T-helper 17 cell (primary cell): ENCODE results near the gene RBBP6. TPM values are rescaled to one million over a fixed set of nuclear protein-coding genes. Genes with fewer than 3 reads are reported as not detected.

ENCODE experiments used
- ATAC-seq: fragments of 150-1000 bp; cut with Tn5 transposase; 2 replicates; pipeline ENCODE4 v1.10.0; 2021; ENCODE audit warnings: mild to moderate bottlenecking, moderate library complexity
- DNase-seq, 3 donors: peaks; one replicate each; pipeline versions ENCODE4 v3.0.0 to v3.0.0-alpha.2; 2020 to 2021
- H3K9me3 ChIP-seq: one replicate; pipeline ENCODE4 v1.7.0; 2013; ENCODE audit warnings: low read length, mild to moderate bottlenecking; ENCODE audit not compliant: control insufficient read depth, poor library complexity, severe bottlenecking
- H3K27ac Mint-ChIP-seq: one replicate; pipeline ENCODE4 v1.8.0; 2022; ENCODE audit warnings: mild to moderate bottlenecking, moderate library complexity, mixed read lengths
- H3K27me3 Mint-ChIP-seq: one replicate; pipeline ENCODE4 v1.8.0; 2022; ENCODE audit warnings: mixed read lengths
- H3K36me3 Mint-ChIP-seq: one replicate; pipeline ENCODE4 v1.8.0; 2022; ENCODE audit warnings: low read depth, mixed read lengths
- H3K4me1 Mint-ChIP-seq: one replicate; pipeline ENCODE4 v1.8.0; 2022; ENCODE audit warnings: mild to moderate bottlenecking, mixed read lengths
- H3K4me3 Mint-ChIP-seq: one replicate; pipeline ENCODE4 v1.8.0; 2022; ENCODE audit warnings: mild to moderate bottlenecking, moderate library complexity, mixed read lengths
- total RNA-seq, 4 donors: library from RNA in 2 of 4; stranded (reverse) in 2 of 4; gene quantifications; one replicate each; pipeline ENCODE4 v1.2.3 and lab custom pipeline; 2022 to 2026

The RBBP6 gene
- total RNA-seq, 2 donors from 2014 or later: 122 to 153 TPM

DNA sequence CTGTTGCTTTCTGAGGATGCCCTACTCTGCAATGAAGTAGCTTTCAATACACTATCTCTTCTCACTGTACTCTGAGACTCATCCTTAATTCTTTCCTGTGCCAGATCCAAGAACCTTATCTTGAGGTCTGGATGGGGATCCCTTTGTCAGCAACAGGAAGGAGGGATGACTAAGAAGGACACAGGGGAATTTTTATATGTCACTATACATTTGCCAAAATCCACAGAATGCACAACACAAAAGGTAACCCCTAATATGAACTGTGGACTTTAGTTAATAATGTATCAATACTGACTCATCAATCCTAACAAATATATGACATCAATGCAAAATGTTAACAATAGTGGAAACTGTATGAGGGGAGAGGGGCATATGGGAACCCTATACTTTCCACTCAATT lies 4.7 kb upstream of the RBBP6 start:
- peaks cover 9% of the 10 kb centered on the region for H3K4me1 Mint-ChIP-seq
- H3K4me3 Mint-ChIP-seq: no peak overlapping the region
- ATAC-seq (no peak), DNase-seq (no peak)
- no peaks in the 10 kb centered on the region for H3K9me3 ChIP-seq
- no peak overlapping the region for H3K27ac Mint-ChIP-seq
- H3K36me3 Mint-ChIP-seq: peaks cover 2% of the 10 kb centered on the region
- peaks cover 8% of the 10 kb centered on the region for H3K27me3 Mint-ChIP-seq

- H3K36me3 Mint-ChIP-seq: peaks cover 2% of the 10 kb centered on the region
Measured at GRCh38 chr16:24535827-24536226, 3.5 kb upstream of the RBBP6 start.

GRCh38 chr16:24536671-24537070 lies 2.7 kb upstream of the RBBP6 start:
- peaks cover 8% of the 10 kb centered on the region for H3K27me3 Mint-ChIP-seq
- peak overlapping the region; percentile 98 for H3K27ac Mint-ChIP-seq
- ATAC-seq: no peak
- peaks cover 16% of the 10 kb centered on the region for H3K4me1 Mint-ChIP-seq
- H3K4me3 Mint-ChIP-seq: peak overlapping the region; percentile 15
- H3K36me3 Mint-ChIP-seq: peaks cover 4% of the 10 kb centered on the region
- no peaks in the 10 kb centered on the region for H3K9me3 ChIP-seq
- DNase-seq: no peak

More at GRCh38 chr16:24535827-24536226, 3.5 kb upstream of the RBBP6 start:
- ATAC-seq: no peak
- Mint-ChIP-seq H3K27me3 (peaks cover 8% of the 10 kb centered on the region), H3K27ac (no peak overlapping the region), H3K4me1 (peaks cover 9% of the 10 kb centered on the region), H3K4me3 (no peak overlapping the region)
- DNase-seq: no peak
- H3K9me3 ChIP-seq: no peaks in the 10 kb centered on the region

GRCh38 chr16:24537474-24538337 lies 1.7 kb upstream of the RBBP6 start:
- Mint-ChIP-seq H3K27me3 (peaks cover 2% of the 10 kb centered on the region), H3K27ac (peak overlapping the region; percentile 98), H3K4me3 (peak overlapping the region; percentile 79), H3K36me3 (peaks cover 4% of the 10 kb centered on the region), H3K4me1 (peaks cover 22% of the 10 kb centered on the region)
- ATAC-seq (no peak), DNase-seq (no peak)
- H3K9me3 ChIP-seq: no peaks in the 10 kb centered on the region

- peaks cover 4% of the 10 kb centered on the region for H3K36me3 Mint-ChIP-seq
Measured at GRCh38 chr16:24538756-24539294, 541 bp upstream of the RBBP6 start.

GRCh38 chr16:24539850-24540601 lies 660 bp downstream of the RBBP6 start:
- DNase-seq: peak; percentile 46 to 48 (median 47)
- Mint-ChIP-seq H3K4me1 (peaks cover 31% of the 10 kb centered on the region), H3K27ac (peak overlapping the region; percentile 98), H3K27me3 (no peaks in the 10 kb centered on the region), H3K36me3 (peaks cover 6% of the 10 kb centered on the region), H3K4me3 (peak overlapping the region; percentile 99)
- ATAC-seq: peak; percentile 26
- H3K9me3 ChIP-seq: no peaks in the 10 kb centered on the region

More at GRCh38 chr16:24538756-24539294, 541 bp upstream of the RBBP6 start:
- peaks cover 26% of the 10 kb centered on the region for H3K4me1 Mint-ChIP-seq
- no peaks in the 10 kb centered on the region for H3K9me3 ChIP-seq
- no peaks in the 10 kb centered on the region for H3K27me3 Mint-ChIP-seq
- peak overlapping the region; percentile 98 for H3K27ac Mint-ChIP-seq
- peak overlapping the region; percentile 99 for H3K4me3 Mint-ChIP-seq
- no peak for ATAC-seq
- DNase-seq: no peak

- Mint-ChIP-seq H3K27me3 (no peaks in the 10 kb centered on the region), H3K36me3 (peaks cover 6% of the 10 kb centered on the region), H3K4me1 (peaks cover 38% of the 10 kb centered on the region), H3K27ac (peak overlapping the region; percentile 98), H3K4me3 (peak overlapping the region; percentile 99)
- DNase-seq (no peak), ATAC-seq (no peak)
- no peaks in the 10 kb centered on the region for H3K9me3 ChIP-seq
Measured at GRCh38 chr16:24540602-24541210, 1.3 kb downstream of the RBBP6 start.

DNA sequence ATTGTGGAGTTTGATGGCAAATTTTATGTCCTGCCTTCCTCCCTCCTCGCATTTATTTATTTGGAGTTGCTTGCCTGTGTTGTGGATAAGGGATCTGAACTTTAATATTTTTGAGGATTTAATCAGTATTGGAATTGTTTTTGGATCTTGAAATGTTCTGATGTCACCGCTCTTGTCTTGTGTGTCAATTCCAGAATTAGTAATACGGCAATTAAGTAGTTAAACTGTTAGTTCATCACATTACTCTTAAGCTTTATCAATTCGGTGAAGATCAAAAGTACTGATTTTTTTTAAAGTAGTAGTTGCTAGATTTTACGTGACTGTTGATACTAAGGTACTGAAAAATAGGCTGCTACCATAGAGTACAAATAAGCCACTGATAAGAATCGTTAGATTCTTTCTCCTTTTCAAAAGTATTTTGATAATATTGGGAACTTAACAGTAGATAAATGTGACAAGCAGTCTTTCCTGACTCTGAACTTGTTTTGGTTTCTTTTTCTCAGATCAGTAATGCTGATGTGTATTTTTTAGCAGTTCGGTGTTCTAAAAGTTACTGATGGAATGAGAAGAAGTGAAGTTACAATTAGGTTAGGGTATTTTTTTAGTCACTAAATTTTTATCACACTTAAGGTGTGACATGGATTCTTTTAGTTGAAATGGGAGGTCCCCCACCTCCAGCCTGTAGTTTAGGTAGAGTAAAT lies 2.0 kb downstream of the RBBP6 start:
- peak overlapping the region; percentile 99 for H3K4me3 Mint-ChIP-seq
- no peaks in the 10 kb centered on the region for H3K27me3 Mint-ChIP-seq
- H3K27ac Mint-ChIP-seq: peak overlapping the region; percentile 98
- no peaks in the 10 kb centered on the region for H3K9me3 ChIP-seq
- peaks cover 6% of the 10 kb centered on the region for H3K36me3 Mint-ChIP-seq
- H3K4me1 Mint-ChIP-seq: peaks cover 38% of the 10 kb centered on the region
- no peak for ATAC-seq
- DNase-seq: no peak

- ATAC-seq (no peak), DNase-seq (no peak)
- Mint-ChIP-seq H3K4me3 (peak overlapping the region; percentile 62), H3K4me1 (peaks cover 34% of the 10 kb centered on the region), H3K27me3 (no peaks in the 10 kb centered on the region), H3K27ac (no peak overlapping the region), H3K36me3 (peaks cover 8% of the 10 kb centered on the region)
- no peaks in the 10 kb centered on the region for H3K9me3 ChIP-seq
Measured at GRCh38 chr16:24543949-24544348, 4.6 kb downstream of the RBBP6 start.

DNA sequence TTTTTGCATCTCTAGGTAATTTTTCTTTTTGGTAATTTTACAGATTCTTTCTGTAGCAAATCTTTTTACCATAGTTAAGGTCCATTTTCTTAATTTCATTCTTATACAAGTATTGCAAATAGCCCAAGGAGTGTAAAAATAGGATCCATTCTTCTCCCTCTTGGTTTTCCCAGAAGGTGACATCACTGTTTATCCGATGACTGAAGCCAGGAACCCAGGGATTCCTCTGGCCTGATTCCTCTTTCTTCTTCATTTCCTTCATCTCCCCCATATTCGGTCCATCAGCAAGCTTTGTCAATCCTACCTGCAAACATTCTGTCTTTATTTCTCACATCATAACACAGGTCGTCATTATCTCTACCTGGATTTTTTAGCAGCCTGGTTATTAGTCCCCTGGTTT lies 5.3 kb downstream of the RBBP6 start:
- Mint-ChIP-seq H3K4me1 (peaks cover 38% of the 10 kb centered on the region), H3K36me3 (peaks cover 6% of the 10 kb centered on the region), H3K4me3 (peak overlapping the region; percentile 77), H3K27ac (peak overlapping the region; percentile 82), H3K27me3 (no peaks in the 10 kb centered on the region)
- DNase-seq: no peak
- H3K9me3 ChIP-seq: no peaks in the 10 kb centered on the region
- no peak for ATAC-seq

DNA sequence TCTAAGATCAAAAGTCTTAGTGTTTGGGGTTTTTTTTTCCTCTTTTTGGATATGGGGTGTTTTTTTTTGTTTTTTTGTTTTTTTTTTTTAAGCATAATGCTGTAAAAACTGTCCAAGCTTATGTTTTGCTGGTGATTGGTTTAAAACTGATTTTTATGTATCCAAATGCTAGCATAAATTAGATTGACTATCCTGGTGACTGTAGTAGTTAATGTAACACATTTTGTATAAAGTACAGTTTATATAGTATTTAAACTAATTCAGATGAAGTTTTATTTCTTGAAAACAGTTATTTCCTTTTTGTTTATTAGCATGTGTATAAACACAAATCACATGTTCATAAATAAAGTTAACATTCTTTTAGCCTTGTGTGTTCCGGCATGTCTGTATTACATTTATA lies 10.9 kb downstream of the RBBP6 start:
- H3K36me3 Mint-ChIP-seq: peaks cover 2% of the 10 kb centered on the region
- ATAC-seq: no peak
- no peaks in the 10 kb centered on the region for H3K27me3 Mint-ChIP-seq

DNA sequence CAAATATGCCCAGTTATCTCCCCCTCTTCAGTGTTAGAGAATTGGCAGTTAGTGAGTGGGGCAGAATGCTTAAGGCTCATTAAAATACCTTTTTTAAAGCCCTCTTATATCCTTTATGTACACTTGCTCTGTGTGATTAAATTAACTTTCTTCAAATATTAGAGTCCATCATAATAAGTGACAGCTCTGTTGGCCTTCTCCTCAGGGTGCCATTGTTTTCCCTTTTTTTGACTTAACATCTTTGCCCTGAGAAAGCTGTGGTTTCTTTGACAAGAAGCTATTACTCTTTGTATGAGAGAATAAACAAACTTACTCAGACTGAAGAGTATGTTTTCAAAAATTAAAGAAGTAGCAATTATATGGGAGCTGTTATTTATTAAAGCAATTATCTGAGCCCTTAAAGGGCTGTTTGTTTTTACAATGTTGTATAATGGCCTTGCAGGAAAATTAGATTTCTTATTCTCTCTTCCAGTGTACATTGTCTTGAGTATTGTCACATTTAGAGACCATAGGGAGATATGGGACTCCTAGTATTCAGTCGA lies 13.4 kb downstream of the RBBP6 start:
- no peak overlapping the region for H3K27ac Mint-ChIP-seq
- ATAC-seq (no peak), DNase-seq (no peak)
- H3K4me1 Mint-ChIP-seq: peaks cover 14% of the 10 kb centered on the region
- H3K27me3 Mint-ChIP-seq: no peaks in the 10 kb centered on the region
- H3K9me3 ChIP-seq: no peaks in the 10 kb centered on the region
- no peak overlapping the region for H3K4me3 Mint-ChIP-seq
- no peaks in the 10 kb centered on the region for H3K36me3 Mint-ChIP-seq

More for the DNA sequence above, 10.9 kb downstream of the RBBP6 start:
- DNase-seq: no peak
- no peak overlapping the region for H3K4me3 Mint-ChIP-seq
- H3K4me1 Mint-ChIP-seq: peaks cover 18% of the 10 kb centered on the region
- H3K27ac Mint-ChIP-seq: peak overlapping the region; percentile 53
- no peaks in the 10 kb centered on the region for H3K9me3 ChIP-seq
